NCI-H1436 (cell line): ENCODE results near the gene FRAS1.
"Not testable (repeated sequence)": the region's sequence is repeated elsewhere in the genome, so short reads cannot be mapped to it uniquely, and the experiment has no call there.

Experiments used
- DNase-seq: peaks from one replicate; lab custom pipeline; 2025; lab: John Stamatoyannopoulos, UW

Gene FRAS1

DNA sequence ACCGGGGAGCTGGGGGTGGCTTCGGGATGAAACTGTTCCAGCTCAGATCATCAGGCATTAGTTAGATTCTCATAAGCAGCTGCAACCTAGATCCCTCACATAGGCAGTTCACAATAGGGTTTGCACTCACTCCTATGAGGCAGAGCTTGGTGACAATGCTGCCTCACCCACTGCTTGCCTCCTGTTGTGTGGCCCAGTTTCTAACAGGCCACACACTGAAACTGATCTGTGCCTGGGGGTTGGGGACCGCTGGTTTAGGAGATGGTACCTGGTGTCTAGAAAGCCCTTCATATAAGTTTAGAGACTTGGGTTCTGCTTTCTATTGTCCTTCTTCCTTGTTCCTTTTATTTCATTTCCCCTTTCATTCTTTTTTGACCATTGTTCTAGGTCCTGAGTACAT is 234.2 kb downstream of the FRAS1 start:
- DNase-seq: no peak

DNA sequence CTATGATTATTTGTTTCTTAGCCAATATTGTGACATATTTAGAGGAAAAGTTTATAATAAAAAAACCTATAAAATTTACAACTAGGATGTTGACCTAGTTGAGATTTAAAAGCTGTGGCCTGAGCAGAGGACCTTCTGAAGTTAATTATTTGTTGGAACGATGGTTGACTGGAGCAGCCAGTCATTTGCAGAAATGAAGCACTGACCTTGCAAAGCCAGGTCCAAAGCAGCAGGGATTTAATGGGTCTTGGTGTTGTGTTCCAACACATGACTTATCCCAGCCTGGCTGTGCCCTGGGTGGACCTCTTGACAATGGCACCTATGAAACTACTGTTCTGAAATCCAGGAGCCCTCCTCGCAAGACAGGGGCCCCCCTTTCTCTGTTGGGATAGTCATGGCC is 235.2 kb downstream of the FRAS1 start:
- no peak for DNase-seq

DNA sequence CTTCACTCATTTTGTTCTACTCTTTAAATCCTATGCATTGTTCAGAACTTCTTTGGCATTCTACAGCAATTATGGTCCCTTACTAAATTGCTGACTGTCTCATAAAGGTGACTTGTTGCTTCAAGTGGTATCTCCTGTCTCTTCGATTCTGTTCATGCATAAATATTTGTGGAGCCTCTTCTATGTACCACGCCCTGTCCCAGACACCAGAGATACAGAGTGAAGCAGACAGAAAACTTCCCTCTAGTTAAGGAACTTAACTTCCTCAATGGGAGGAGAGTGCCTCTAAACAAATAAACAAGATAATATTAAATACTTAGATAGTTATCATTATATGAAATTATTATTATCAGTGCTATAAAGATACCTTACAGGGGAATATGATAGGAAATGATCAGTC is 235.7 kb downstream of the FRAS1 start:
- DNase-seq: no peak

DNA sequence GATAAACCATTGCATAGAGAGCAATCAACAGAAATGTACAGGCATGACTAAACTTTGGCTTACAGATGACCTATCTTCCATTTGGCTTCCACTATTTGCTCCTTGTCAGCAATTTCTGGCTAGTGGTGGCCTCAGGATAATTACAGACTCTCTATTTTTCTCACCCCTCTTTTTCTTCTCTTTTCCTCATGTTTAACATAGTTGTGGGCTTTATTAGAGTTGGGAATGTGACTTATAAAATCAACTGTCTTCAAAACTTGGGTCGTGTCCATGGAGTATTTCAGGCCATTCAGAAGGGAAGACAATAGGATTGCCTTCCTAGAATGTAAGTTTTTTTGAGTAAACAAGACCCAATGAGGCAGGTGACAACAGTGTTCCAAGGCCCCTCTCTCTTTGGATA is 236.2 kb downstream of the FRAS1 start:
- no peak for DNase-seq

DNA sequence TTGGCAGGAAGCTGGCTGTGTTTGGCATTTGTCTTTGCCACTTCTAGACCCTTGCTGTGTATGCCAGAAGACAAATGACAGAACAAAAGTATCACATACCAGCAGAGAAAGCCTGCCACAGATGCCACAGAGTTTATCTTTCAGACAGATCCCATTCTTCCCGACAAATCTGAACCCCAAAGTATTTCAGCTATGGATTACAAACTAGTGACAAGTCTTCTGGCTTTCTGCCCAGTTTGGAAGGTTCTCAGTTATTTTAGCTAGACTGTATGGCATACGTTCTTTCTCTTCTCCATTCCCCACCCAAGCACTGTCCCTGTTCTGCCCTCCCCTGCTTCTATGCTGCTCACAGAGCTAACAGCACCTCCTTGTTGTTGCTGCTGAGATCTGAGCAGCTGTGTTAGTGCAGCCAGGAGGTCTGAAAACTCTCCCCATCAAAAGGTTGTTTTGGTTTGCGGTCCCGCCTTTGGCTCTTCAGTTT is 236.7 kb downstream of the FRAS1 start:
- no peak for DNase-seq

DNA sequence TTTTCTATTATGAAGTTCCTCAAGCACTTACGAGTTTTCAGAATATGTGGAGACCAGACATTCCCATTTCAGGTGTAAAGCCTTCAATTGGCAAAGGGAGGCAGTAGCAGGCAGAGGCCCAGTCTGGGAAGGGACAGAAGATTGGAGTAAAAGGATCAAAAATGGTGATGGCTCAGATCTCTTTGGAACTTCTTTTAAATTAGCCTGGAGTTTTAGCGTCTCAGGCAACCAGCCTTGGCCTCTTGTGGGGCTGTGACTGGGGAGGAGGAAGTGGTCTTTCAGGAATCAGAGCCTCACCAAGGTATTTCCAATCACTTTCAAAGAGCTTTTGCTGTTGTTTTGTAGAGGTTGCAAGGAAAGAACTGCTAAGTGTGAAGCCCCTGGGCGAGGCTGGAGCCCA is 239.1 kb downstream of the FRAS1 start:
- no peak for DNase-seq

DNA sequence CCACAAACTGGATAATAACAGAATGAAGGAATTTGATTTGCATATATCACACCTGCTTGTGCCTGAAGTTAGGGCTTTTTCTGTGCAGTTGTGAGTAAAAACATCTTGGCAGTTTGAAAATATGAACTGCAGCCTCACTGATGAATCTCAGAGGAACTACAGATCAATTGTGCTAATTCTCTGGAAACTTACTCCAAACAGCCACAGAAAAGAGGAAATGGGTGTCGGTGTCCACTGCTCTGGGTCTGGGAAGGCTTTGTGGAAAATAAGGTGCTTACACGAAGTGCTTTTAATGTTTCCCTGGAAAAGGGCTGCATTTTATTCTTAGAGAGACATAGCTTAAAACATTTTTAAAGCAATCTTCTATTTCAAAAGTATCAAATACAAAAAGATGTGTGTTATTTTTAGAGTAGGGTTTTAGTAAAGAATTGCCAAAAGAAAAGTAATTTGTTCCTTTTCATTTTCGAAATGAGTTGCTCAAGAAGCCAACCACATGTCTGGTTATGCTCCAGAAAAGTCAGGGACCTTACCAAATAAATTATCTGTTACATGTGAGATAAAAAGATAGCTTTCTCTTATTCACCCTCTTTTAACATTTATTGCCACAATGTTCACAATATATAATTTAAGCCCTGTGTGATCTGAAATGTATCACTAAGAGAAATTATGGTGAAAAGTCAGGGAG is 240.1 kb downstream of the FRAS1 start:
- no peak for DNase-seq

DNA sequence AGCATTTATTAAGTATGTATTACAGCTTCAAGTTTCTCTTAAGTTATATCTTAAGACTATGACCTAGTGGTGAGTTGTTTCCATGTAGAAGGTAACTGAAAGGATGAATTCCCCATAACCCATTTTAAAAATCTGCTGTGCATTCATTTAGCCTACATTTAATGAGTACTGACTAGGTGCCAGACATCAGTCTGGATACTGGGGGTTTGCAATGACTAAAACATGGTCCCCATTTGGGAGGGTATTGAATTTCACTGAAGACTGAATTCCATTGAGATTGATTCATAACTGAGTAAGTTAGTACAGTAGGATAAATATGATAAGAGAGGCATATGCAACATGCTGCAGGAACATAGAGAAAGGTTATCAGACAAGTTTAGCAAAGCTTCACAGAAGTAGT is 241.5 kb downstream of the FRAS1 start:
- no peak for DNase-seq

DNA sequence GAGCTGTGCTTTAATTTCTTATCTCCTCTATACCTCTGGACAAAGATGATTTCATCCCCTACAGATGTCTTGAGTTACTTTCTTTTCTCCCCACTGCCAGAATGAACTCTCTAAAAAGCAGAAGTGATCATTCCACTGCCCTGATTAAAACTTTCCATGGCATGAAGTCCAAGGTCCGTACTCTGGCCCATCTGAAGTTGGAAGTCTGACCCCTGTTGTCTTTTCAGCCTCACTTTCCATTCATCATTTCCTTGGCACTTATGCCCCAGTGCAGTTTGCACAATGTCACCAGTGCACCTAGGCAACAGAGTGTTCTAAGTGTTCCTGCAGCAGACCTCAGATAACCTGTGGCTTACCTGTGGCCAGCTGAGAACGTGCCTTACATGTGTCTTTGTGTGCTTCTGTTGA is 242.4 kb downstream of the FRAS1 start:
- no peak for DNase-seq

DNA sequence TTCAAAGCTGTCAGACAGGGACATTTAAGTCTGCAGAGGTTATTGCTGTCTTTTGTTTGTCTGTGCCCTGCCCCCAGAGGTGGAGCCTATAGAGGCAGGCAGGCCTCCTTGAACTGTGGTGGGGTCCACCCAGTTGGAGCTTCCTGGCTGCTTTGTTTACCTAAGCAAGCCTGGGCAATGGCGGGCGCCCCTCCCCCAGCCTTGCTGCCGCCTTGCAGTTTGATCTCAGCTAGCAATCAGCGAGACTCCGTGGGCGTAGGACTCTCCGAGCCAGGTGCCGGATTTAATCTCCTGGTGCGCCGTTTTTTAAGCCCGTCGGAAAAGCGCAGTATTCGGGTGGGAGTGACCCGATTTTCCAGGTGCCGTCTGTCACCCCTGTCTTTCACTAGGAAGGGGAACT is 250.1 kb downstream of the FRAS1 start:
- DNase-seq: not testable (repeated sequence)

DNA sequence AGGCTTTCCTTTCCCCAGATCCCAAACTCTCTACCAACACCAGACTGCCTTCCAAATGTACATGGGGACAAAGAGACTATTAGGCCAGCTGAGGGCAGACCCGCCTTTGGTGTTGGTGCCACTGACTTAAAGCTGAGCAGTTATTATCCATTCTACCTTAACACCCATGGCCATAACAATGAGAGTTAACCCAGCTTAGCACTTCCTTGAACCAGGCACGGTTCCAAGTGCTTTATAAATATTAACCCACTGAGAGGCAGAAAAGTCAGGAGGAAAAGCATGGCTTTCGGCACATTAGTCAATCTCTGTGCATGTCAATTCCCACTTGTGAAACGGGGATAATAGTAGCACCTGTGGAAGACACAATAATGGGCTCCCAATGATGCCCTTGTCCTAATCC is 251.4 kb downstream of the FRAS1 start:
- DNase-seq: no peak

DNA sequence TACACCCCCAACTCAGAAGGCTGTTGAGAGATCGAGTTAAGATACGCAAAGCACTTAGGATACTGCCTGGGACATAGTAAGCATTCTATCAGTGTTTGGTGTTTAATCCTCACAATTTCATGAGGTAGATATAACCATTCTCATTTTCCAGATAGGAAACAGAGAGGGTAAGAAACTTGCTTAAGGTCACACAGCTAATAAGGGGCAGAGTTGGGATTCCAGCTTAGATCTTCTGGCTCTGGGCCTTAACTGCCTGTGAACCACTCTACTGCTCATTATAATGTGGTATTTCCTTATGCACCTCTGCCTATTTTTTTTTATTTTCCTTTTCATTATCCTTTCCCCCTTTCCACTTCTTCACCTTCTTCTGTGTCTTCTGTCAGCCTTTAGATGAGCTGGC is 252.2 kb downstream of the FRAS1 start:
- no peak for DNase-seq

DNA sequence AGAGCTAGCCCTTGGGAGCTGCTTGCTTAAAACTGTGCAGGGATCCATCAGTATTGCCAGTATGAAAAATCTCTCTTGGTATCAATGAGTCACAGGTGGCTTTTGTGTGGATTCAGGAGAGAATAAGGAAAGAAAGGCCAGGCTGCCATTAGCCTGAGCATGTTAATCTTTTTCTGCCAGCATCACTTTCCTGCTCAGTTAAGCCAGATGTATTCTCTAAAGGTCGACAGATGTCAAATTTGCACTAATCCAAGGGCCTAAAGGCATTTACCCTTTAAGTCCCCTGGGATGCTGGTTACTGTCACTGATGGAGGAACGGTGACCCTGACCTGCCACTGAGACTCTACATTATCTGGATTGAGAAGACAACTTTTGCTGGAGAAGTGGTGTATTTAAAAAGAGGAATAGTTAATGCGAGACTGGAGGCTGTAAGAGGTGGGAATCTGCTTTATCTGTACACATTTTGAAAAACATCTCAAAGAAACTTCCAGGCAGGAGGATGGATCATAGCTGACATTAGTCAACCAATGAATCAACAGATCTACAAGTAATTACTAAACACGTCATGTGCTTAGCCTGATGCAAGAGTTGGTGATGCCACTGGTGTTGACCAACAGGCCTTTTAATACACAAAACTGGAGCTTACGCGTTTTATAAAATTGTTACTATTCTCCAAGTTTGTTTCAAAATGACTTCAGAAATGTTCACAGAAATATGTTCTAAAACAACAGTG is 253.1 kb downstream of the FRAS1 start:
- no peak for DNase-seq

DNA sequence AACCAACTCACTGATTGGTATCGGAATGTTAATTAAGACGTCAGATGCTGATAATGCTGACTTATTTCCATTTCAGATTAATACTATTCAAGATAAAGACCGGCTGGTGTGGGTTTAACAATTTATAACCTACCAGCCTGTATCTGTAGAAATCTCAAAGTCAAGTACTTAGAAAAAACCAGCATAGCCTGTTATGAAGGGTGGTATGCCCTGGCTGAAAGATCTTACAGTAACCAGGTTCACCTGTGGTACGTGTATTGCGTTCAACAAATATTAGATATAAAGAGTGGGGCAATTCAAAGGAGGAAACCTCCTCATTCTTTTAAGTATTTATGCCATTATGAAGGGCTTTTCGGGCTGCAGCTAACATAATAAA is 253.6 kb downstream of the FRAS1 start:
- DNase-seq: no peak

DNA sequence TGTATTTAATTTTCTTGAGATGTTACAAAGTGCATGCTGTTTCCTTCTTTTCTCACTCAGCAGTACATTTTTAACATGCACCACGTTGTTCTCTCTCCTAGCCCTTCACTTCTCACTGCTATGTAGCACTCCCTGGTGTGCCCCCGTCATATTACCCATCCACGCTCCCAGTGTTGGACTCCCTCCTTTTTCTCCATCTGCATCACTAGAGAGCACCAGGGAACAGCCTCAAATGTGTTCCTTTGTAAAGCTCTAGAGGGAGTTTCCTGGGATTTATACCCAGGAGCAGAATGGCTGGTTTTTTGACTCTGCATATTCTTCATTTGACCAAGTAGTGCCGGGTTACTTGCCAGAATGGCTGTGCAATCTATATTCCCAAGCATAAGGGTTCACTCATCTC is 254.2 kb downstream of the FRAS1 start:
- DNase-seq: no peak

DNA sequence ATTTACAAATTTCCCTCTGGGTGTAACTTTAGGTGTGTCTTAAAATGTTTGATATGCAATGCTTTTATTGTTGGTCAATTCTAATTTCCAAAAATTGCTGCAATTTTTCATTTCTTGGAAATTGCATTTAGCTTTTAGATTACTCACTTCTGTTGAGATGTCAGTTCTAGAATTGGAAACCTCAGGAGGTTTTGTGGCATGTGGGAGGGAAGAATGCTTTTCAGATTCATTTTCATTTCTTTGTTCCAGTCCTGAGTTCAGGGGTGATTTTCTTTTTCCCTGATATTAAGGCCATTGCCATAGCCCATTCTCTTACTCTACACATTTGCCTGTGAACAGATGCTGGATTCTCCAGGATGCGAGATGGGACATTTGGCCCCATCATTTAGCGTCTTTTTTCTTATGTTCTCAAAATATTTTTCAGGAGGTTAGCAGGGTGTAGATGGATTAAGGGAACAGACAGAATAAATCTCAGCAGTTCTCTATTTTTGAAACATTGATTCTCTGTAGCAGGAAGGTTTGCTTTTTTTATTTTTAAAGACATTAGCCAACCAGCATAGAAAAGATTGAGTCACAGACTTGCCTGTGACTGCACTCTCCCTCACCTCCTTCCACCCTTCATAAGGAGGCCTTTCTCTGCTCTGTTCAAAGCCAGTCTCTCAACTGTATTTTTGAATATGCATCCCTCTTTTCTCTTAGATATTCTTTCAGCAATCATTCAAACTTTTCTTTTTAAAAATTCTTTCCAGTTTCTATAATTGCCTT is 256.0 kb downstream of the FRAS1 start:
- no peak for DNase-seq

DNA sequence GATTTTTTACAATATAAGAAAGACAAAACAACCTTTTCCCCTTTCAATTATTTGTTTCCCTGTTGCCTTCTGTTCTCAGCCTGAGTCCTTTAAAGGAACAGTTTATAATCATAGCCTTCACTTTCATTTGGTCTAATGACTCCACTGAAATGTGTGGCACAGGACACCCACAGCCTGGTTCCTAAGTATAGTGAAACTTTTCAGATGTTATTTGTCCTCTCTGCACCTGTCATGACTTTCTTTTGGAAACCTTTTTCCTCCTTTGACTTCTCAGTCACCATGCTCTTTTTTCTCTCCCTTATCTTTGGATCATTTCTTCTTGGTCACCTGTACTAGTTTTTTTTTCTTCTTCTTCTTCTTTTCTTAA is 256.6 kb downstream of the FRAS1 start:
- DNase-seq: no peak

DNA sequence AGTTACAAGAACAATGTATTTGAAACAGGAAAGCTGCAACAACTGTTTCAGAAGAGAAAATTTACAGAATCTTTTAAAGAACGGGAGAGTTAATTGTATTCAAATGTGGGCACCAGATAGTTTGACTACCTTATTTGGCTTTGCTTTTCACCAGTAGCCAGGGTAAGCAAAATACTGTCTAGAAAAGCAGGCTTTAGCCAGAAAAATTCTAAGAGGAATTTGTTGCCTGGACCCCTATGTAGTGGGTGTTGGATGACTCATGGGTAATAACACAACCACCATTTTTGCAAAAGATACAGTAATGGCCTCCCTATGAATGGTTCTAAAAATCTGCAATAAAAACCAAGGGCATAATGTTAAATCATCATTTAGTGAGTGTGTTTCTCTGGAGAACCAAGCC is 261.0 kb downstream of the FRAS1 start:
- no peak for DNase-seq

DNA sequence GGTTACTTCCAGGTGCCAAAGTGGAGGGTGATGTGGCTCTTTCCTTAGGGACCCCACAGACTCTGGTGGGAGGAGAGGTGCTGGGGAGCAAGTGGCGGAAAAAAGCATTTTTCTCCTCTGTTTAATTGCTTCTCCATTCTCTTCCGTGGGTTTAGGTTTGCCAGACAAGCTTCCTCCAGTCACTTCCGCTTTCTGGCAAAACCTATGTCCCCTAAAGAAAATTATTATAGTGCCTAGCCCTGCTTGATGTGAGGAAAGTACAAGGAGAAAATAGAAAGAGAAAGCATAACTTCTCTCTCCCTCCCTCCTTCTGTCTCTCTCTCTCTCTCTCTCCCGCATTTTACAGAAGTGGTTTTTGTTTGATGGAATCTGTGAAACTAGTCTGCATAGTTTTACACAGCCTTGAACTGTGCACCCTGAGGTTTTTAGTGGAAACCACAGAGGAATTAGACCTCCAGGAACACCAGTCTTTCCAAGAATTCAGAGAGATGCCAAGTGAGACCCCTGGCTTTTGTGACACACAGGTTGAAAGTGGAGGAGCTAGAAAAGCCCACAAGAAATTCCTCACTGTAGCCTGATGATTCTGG is 263.3 kb downstream of the FRAS1 start:
- DNase-seq: no peak

DNA sequence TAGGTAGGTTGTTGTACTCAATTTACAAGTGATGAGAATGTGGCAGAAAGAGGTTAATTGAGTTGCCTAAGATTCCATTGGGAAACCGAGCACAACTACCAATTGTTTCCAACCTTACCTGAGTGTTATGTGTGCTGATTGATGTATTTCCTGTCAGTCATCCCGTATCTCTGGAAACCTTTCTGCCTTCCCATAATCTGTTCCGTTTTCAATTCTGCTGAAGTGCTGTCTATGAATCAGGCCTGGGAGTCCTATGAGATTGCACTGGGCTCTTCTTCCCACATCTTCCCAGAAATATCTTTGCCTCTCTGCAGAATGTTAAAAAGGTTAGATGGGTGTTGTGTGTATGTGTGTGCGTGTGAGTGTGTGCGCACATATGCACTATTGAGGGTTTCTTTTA is 264.9 kb downstream of the FRAS1 start:
- no peak for DNase-seq

DNA sequence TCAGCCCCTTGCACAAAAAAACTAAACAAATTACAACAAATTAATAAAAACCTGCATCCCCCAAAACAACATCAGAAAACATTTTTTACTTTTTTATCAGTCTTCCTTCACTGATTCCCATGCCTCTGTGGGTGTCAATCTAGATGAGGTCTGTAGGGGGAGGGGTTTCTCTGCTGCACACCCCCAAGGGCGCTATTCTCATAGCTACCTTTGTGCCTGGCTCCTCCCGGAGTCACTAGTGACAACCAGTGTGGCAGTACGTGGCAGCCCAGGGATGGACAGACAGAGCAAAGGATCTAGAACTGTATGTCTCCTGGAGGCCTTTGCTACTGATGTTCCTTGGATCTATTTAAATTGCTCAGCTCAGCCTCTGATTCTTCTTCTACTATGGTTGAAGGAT is 266.3 kb downstream of the FRAS1 start:
- DNase-seq: no peak

DNA sequence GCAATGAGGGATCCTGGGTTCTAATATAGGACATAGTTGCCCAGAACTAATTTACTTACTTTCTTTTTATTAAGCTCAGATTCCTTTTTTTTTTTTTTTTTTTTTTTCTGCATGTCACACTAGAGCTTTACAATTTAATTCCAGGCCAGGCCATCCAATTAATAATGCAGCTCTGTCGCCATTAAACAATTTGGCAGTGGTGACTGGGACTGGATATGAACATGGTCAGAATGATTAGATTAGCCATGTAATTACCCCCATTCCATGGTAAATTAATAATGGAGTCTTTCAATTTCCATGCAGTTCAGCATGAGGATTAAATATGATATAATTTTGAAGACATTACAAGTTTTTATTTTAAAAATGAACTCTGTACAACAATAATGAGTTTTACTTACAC is 267.5 kb downstream of the FRAS1 start:
- DNase-seq: no peak
